ENCODE measurements around the gene BMP7. TPM values are rescaled to one million over a fixed set of nuclear protein-coding genes. Genes with fewer than 3 reads are reported as not detected.

The BMP7 gene
- total and polyA plus RNA-seq, 2 donors (not counting 3 experiments of a cell fraction or from before 2014, with no cell fraction given) = not detected

DNA sequence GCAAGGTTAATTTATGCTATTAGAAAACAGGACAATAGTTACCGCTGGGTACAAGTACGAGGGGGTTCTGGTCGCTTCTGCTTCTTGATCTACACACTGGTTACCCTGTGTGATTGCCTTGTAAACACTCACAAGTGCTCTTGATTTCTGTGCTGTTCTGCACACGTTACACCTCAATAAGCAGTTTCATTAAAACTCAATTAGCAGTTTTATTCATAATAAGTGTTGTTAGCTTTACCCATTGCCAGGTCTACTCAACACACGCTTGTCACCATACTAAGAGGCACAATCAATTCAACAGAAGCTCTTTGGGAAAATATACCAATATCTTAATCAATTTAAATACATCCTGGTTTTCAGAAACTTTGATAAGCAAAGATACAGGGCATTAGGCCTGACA is 20.4 kb downstream of the BMP7 start:
- Histone ChIP-seq H3K4me2 (ENCODE audit: insufficient read depth, low read length) (no peak overlapping the region), H3K9me3 (replicated peaks; ENCODE audit: control insufficient read depth, insufficient read depth, low read length) (no peaks in the 10 kb centered on the region), H3K27ac (ENCODE audit: insufficient read depth, low read depth, low read length) (no peak overlapping the region), H3K4me1 (ENCODE audit: control insufficient read depth, extremely low read depth, insufficient read depth, low read length) (no peaks in the 10 kb centered on the region), H3K9ac (replicated peaks; ENCODE audit: extremely low read depth, insufficient read depth, low read length) (no peak overlapping the region), H2AFZ (ENCODE audit: low read depth, low read length) (no peak overlapping the region), H3K36me3 (ENCODE audit: control insufficient read depth in 2 of 2, extremely low read depth in 1 of 2, insufficient read depth in 2 of 2, low read length in 2 of 2) (no peaks in the 10 kb centered on the region), H3K79me2 (ENCODE audit: control insufficient read depth, insufficient read depth, low read length) (no peaks in the 10 kb centered on the region), H3K4me3 (replicated peaks in 1 of 3; ENCODE audit: insufficient read depth in 1 of 3, low read depth in 1 of 3, low read length in 3 of 3) (no peak overlapping the region), H3K27me3 (ENCODE audit: control insufficient read depth in 2 of 2, insufficient read depth in 2 of 2, low read length in 2 of 2) (no peaks in the 10 kb centered on the region), H3K9me1 (replicated peaks; ENCODE audit: control insufficient read depth, extremely low read depth, insufficient read depth, low read length) (no peaks in the 10 kb centered on the region), H4K20me1 (replicated peaks; ENCODE audit: control insufficient read depth, extremely low read depth, insufficient read depth, low read length) (no peaks in the 10 kb centered on the region)
- TF ChIP-seq POLR2AphosphoS5 (IDR thresholded peaks at IDR 0.05; ENCODE audit: insufficient read depth, low read depth, low read length) (no peak), POLR2A (IDR thresholded peaks at IDR 0.05; ENCODE audit: low read depth, low read length) (no peak), EZH2 (IDR thresholded peaks at IDR 0.05; ENCODE audit: borderline replicate concordance, low read depth, low read length, severe bottlenecking) (no peak), FOS (IDR thresholded peaks at IDR 0.05; ENCODE audit: borderline replicate concordance, insufficient read depth, low read length) (no peak), JUN (IDR thresholded peaks at IDR 0.05; ENCODE audit: borderline replicate concordance, insufficient read depth, insufficient read length, low read depth) (no peak), MYC (IDR thresholded peaks at IDR 0.05; ENCODE audit: low read depth, low read length) (no peak)
- intact Hi-C loops (cut with micrococcal nuclease) (no loop called here), dilution Hi-C loops (cut with MboI; ENCODE audit: extremely low pct_ligation_motif_present, low sequenced_read_pairs) (no loop called here)
- FAIRE-seq (no peak), DNase-seq (ENCODE audit: low read depth, low spot score) (no peak)
- BruUV-seq (replicated peaks) = no TSS peak
- POLR2A ChIA-PET = no interaction called here
- CTCF ChIA-PET = no interaction called here

DNA sequence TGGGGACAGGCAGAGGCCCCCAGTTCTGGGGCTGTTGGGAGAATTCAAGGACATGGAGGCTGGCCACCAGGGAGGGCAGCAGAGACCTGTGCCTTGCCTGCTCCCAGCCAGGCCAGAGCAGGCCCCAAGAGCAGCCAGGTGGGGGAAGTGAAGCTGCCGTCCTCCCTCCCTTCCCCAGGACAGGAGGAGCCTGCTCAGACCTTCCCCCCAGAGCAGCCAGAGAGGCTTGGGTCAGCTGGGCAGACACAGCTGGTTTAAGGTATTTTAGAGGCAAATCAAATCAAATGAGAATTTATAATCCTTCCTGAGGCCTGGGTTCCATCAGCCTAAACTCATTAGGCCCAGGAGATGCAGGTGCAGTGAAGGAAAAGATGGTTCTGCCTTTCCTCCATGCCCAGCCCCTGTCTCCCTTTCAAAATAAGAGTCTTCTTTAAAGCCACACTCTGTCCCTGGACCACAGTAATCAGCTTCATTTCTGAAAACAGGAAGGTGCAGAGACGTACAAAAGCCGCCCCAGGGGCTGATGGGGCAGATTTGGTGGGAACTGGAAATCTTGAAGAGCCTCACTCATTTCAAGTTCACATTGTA is 21.7 kb downstream of the BMP7 start:
- Histone ChIP-seq H3K9ac (replicated peaks; ENCODE audit: extremely low read depth, insufficient read depth, low read length) (no peak overlapping the region), H3K4me2 (ENCODE audit: insufficient read depth, low read length) (no peak overlapping the region), H3K27ac (ENCODE audit: insufficient read depth, low read depth, low read length) (no peak overlapping the region), H3K9me1 (replicated peaks; ENCODE audit: control insufficient read depth, extremely low read depth, insufficient read depth, low read length) (no peaks in the 10 kb centered on the region), H3K4me1 (ENCODE audit: control insufficient read depth, extremely low read depth, insufficient read depth, low read length) (no peaks in the 10 kb centered on the region), H3K4me3 (replicated peaks in 1 of 3; ENCODE audit: insufficient read depth in 1 of 3, low read depth in 1 of 3, low read length in 3 of 3) (no peak overlapping the region), H3K79me2 (ENCODE audit: control insufficient read depth, insufficient read depth, low read length) (no peaks in the 10 kb centered on the region), H4K20me1 (replicated peaks; ENCODE audit: control insufficient read depth, extremely low read depth, insufficient read depth, low read length) (no peaks in the 10 kb centered on the region), H3K27me3 (ENCODE audit: control insufficient read depth in 2 of 2, insufficient read depth in 2 of 2, low read length in 2 of 2) (no peaks in the 10 kb centered on the region), H3K9me3 (replicated peaks; ENCODE audit: control insufficient read depth, insufficient read depth, low read length) (no peaks in the 10 kb centered on the region), H3K36me3 (ENCODE audit: control insufficient read depth in 2 of 2, extremely low read depth in 1 of 2, insufficient read depth in 2 of 2, low read length in 2 of 2) (no peaks in the 10 kb centered on the region), H2AFZ (ENCODE audit: low read depth, low read length) (no peak overlapping the region)
- no peak for FAIRE-seq
- intact Hi-C loops (cut with micrococcal nuclease) (no loop called here), dilution Hi-C loops (cut with MboI; ENCODE audit: extremely low pct_ligation_motif_present, low sequenced_read_pairs) (no loop called here)
- CTCF ChIA-PET = no interaction called here
- POLR2A ChIA-PET = no interaction called here
- TF ChIP-seq POLR2A (IDR thresholded peaks at IDR 0.05; ENCODE audit: low read depth, low read length) = no peak
- no peak for TF ChIP-seq GATA2 (IDR thresholded peaks at IDR 0.05; ENCODE audit: insufficient read depth, insufficient read length, low read depth, low read length)
- TF ChIP-seq MYC (IDR thresholded peaks at IDR 0.05; ENCODE audit: low read depth, low read length) = no peak
- TF ChIP-seq EZH2 (IDR thresholded peaks at IDR 0.05; ENCODE audit: borderline replicate concordance, low read depth, low read length, severe bottlenecking) = no peak
- no peak for TF ChIP-seq POLR2AphosphoS5 (IDR thresholded peaks at IDR 0.05; ENCODE audit: insufficient read depth, low read depth, low read length)
- TF ChIP-seq, protein P1, sequence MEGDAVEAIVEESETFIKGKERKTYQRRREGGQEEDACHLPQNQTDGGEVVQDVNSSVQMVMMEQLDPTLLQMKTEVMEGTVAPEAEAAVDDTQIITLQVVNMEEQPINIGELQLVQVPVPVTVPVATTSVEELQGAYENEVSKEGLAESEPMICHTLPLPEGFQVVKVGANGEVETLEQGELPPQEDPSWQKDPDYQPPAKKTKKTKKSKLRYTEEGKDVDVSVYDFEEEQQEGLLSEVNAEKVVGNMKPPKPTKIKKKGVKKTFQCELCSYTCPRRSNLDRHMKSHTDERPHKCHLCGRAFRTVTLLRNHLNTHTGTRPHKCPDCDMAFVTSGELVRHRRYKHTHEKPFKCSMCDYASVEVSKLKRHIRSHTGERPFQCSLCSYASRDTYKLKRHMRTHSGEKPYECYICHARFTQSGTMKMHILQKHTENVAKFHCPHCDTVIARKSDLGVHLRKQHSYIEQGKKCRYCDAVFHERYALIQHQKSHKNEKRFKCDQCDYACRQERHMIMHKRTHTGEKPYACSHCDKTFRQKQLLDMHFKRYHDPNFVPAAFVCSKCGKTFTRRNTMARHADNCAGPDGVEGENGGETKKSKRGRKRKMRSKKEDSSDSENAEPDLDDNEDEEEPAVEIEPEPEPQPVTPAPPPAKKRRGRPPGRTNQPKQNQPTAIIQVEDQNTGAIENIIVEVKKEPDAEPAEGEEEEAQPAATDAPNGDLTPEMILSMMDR (IDR thresholded peaks at IDR 0.05; ENCODE audit: extremely low read depth in 1 of 2, insufficient read depth in 1 of 2, low read depth in 1 of 2, low read length in 2 of 2) = no peak
- TF ChIP-seq FOS (IDR thresholded peaks at IDR 0.05; ENCODE audit: borderline replicate concordance, insufficient read depth, low read length) = no peak
- TF ChIP-seq, protein P2, sequence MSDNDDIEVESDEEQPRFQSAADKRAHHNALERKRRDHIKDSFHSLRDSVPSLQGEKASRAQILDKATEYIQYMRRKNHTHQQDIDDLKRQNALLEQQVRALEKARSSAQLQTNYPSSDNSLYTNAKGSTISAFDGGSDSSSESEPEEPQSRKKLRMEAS (IDR thresholded peaks at IDR 0.05; ENCODE audit: insufficient read depth, insufficient read length) = no peak
- TF ChIP-seq JUN (IDR thresholded peaks at IDR 0.05; ENCODE audit: borderline replicate concordance, insufficient read depth, insufficient read length, low read depth) = no peak
- no TSS peak for BruUV-seq (replicated peaks)
- DNase-seq (ENCODE audit: low read depth, low spot score) = no peak

Data from endothelial cell of umbilical vein (primary cell).